H7 (cell line): ENCODE measurements around the gene ERCC3. TPM values are rescaled to one million over a fixed set of nuclear protein-coding genes. Genes with fewer than 3 reads are reported as not detected.

Experiments
- DNase-seq: peaks from one replicate; pipeline ENCODE4 v3.0.0; 2012
- H3K27me3 ChIP-seq: 2 replicates; pipeline ENCODE4 v1.6.0; 2011; ENCODE audit warnings: mild to moderate bottlenecking, low read length; ENCODE audit not compliant: control insufficient read depth, insufficient read depth
- H3K36me3 ChIP-seq: replicated peaks from 2 replicates; pipeline ENCODE4 v1.5.1; 2011; ENCODE audit warnings: low read length; ENCODE audit not compliant: control insufficient read depth, insufficient read depth
- H3K4me3 ChIP-seq: 2 replicates; pipeline ENCODE4 v1.5.1; 2011; ENCODE audit warnings: low read depth, mild to moderate bottlenecking, control low read depth, low read length, moderate library complexity; ENCODE audit not compliant: insufficient read depth
- total RNA-seq: library from RNA; depleted of rRNA; stranded (reverse); fragments of >200 nt; shearing (Covaris generic); gene quantifications from 2 replicates; pipeline ENCODE4 v1.2.3, GENCODE V29; 2014; rRNA removed

The ERCC3 gene
- total RNA-seq: 38.1 and 38.4 TPM in 2 replicates

GRCh38 chr2:127293748-127294562 is at the start of gene ERCC3:
ERCC3 (minus strand) TSS chr2:127294144; CDS start chr2:127294081, 63 bp downstream.
- peak within 1 kb of the TSS; percentile 88 for H3K4me3 ChIP-seq

GRCh38 chr2:127343277-127343676 is 49.3 kb upstream of the ERCC3 start:
- H3K36me3 ChIP-seq: no peaks in the 10 kb centered on the region
- no peak overlapping the region for H3K4me3 ChIP-seq
- H3K27me3 ChIP-seq: no peaks in the 10 kb centered on the region
- DNase-seq: no peak

More at GRCh38 chr2:127293748-127294562, at the start of gene ERCC3:
- no peaks in the 10 kb centered on the region for H3K27me3 ChIP-seq
- DNase-seq: peak; percentile 93
- peaks cover 23% of the 10 kb centered on the region for H3K36me3 ChIP-seq

- Histone ChIP-seq H3K4me3 (no peak overlapping the region), H3K27me3 (no peaks in the 10 kb centered on the region), H3K36me3 (no peaks in the 10 kb centered on the region)
- no peak for DNase-seq
Measured at GRCh38 chr2:127342101-127342500, 48.2 kb upstream of the ERCC3 start.

GRCh38 chr2:127332335-127332734 is 38.4 kb upstream of the ERCC3 start:
- no peak overlapping the region for H3K4me3 ChIP-seq
- no peak for DNase-seq
- H3K36me3 ChIP-seq: no peaks in the 10 kb centered on the region; the same call in none of the 2 replicates
- H3K27me3 ChIP-seq: no peaks in the 10 kb centered on the region

GRCh38 chr2:127330753-127331152 is 36.8 kb upstream of the ERCC3 start:
- Histone ChIP-seq H3K4me3 (no peak overlapping the region), H3K27me3 (no peaks in the 10 kb centered on the region), H3K36me3 (no peaks in the 10 kb centered on the region; the same call in none of the 2 replicates)
- no peak for DNase-seq

GRCh38 chr2:127326289-127326945 is 32.5 kb upstream of the ERCC3 start:
- Histone ChIP-seq H3K27me3 (no peaks in the 10 kb centered on the region), H3K4me3 (no peak overlapping the region), H3K36me3 (peaks cover 3% of the 10 kb centered on the region)
- DNase-seq: no peak

- peak; percentile 14 for DNase-seq
- H3K27me3 ChIP-seq: no peaks in the 10 kb centered on the region
- peaks cover 5% of the 10 kb centered on the region for H3K36me3 ChIP-seq
- no peak overlapping the region for H3K4me3 ChIP-seq
Measured at GRCh38 chr2:127324635-127325034, 30.7 kb upstream of the ERCC3 start.

GRCh38 chr2:127321303-127321702 is 27.4 kb upstream of the ERCC3 start:
- DNase-seq: no peak
- Histone ChIP-seq H3K36me3 (peaks cover 7% of the 10 kb centered on the region), H3K27me3 (no peaks in the 10 kb centered on the region), H3K4me3 (no peak overlapping the region)

GRCh38 chr2:127320586-127321275 is 26.8 kb upstream of the ERCC3 start:
- Histone ChIP-seq H3K36me3 (peaks cover 7% of the 10 kb centered on the region), H3K27me3 (no peaks in the 10 kb centered on the region), H3K4me3 (no peak overlapping the region)
- no peak for DNase-seq

GRCh38 chr2:127320067-127320466 is 26.1 kb upstream of the ERCC3 start:
- Histone ChIP-seq H3K4me3 (no peak overlapping the region), H3K27me3 (no peaks in the 10 kb centered on the region), H3K36me3 (peaks cover 7% of the 10 kb centered on the region)
- DNase-seq: no peak

- DNase-seq: no peak
- Histone ChIP-seq H3K36me3 (peaks cover 3% of the 10 kb centered on the region), H3K4me3 (no peak overlapping the region), H3K27me3 (no peaks in the 10 kb centered on the region)
Measured at GRCh38 chr2:127314193-127314988, 20.4 kb upstream of the ERCC3 start.

- H3K27me3 ChIP-seq: no peaks in the 10 kb centered on the region
- no peak overlapping the region for H3K4me3 ChIP-seq
- peaks cover 3% of the 10 kb centered on the region for H3K36me3 ChIP-seq
- no peak for DNase-seq
Measured at GRCh38 chr2:127313406-127313805, 19.5 kb upstream of the ERCC3 start.

GRCh38 chr2:127310980-127311379 is 17.0 kb upstream of the ERCC3 start:
- DNase-seq: no peak
- no peak overlapping the region for H3K4me3 ChIP-seq
- H3K36me3 ChIP-seq: peaks cover 4% of the 10 kb centered on the region

GRCh38 chr2:127309468-127309867 is 15.5 kb upstream of the ERCC3 start:
- Histone ChIP-seq H3K36me3 (peaks cover 4% of the 10 kb centered on the region), H3K27me3 (no peaks in the 10 kb centered on the region), H3K4me3 (no peak overlapping the region)
- DNase-seq: no peak

More at GRCh38 chr2:127310980-127311379, 17.0 kb upstream of the ERCC3 start:
- H3K27me3 ChIP-seq: no peaks in the 10 kb centered on the region
